Ureter (tissue), 1 donor: Measurements from ENCODE around the gene MEF2D. TPM values are rescaled to one million over a fixed set of nuclear protein-coding genes. Genes with fewer than 3 reads are reported as not detected.

Experiments used
- DNase-seq: peaks from one replicate; pipeline ENCODE4 v3.0.0-alpha.2; 2020; ENCODE audit warnings: low spot score
- total RNA-seq: library from RNA; stranded (reverse); gene quantifications from one replicate; pipeline ENCODE4 v1.2.4, GENCODE V29; 2023
- donor health status: DM: yes; HTN: yes; CAD: no.

The MEF2D gene
- total RNA-seq: 55.3 TPM

DNA sequence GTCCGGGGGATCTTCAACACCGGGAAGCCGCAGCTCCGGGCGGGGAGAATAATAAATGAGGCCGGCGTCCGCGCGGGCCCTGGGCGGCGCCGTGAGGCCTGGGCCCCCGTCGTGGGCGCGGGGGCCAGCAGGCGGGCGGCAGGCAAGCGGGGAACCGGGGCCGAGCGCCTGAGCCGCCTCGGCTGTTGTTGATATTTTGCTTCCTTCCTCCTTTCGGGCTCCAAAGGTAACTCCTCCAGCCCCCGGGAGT lies at the start of gene MEF2D:
TSS of gene MEF2D (minus strand) at position 233 of the 250 bp plus-strand sequence. CDS start 17,483 bp downstream, outside the sequence.
- no peak for DNase-seq

DNA sequence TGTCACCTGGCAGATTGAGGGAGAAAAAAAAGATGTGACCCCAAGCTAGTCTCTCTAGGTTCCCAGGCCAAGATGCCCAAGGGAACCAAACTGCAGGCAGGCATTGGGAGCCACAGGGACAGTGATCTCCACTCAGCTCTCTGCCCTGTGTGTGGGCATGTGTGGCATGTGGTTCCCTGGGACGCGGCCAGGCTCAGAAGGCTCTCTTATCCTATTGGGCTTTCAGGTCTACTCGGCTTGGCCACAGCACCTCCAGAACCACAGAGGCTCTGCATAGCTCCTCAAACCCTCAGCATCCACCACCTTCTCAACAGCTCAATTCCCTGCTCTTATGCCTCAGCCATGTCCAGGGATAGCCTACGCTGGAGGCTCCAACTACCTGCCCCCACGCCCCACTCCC lies 49.8 kb upstream of the MEF2D start:
- no peak for DNase-seq

DNA sequence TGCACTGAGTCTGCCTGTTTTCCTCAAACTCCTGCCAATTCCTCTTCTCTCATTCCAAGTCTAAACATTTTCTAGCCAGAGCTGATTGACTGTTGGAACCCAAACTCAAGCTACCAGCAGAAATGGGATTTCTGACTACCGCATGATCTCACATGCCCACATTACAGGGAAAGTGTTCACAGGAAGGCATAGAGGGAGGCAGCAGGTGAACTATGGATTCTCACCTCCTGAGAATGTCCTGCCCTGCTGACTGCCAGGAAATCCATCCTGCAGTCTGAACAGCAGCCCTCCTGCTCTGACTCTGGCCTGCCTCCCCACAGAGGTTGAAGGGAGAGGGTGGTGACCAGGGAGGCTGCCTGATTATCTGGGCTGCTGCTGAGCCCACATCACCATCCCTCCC lies 49.3 kb upstream of the MEF2D start:
- no peak for DNase-seq

DNA sequence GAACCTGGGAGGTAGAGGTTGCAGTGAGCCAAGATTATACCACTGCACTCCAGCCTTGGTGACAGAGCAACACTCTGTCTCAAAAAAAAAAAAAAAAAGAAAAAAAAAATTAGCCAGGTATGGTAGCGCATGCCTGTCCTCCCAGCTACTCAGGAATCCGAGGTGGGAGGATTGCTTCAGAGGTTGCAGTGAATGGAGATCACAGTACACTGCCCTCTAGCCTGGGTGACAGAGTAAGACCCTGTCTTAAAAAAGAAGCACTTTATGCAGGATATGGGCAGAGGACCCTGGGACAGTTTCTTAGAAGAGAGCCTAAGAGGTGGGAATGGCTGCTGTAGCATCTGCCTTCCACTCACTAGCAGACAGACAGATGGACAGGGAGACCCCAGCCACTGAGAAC lies 48.8 kb upstream of the MEF2D start:
- DNase-seq: no peak

DNA sequence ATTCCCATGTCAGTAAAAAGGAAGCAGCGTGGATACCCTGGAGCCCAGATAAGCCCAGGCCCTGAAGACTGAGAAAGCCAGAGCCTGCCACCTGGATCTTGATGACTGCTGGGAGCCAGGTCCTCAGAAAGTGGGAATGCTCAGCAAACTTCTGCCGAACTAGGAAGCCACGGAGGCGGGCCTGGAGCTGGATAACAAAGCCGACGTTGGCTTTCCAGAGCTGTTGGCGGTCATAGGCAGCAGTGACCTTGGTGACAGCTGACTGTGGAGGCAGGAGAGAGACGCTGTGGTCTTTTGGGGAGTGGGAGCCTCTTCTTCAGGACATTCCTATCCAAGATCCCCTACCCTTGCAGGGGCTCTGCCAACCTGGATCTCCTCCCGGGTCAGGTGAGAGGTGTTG lies 47.4 kb upstream of the MEF2D start:
- DNase-seq: no peak

DNA sequence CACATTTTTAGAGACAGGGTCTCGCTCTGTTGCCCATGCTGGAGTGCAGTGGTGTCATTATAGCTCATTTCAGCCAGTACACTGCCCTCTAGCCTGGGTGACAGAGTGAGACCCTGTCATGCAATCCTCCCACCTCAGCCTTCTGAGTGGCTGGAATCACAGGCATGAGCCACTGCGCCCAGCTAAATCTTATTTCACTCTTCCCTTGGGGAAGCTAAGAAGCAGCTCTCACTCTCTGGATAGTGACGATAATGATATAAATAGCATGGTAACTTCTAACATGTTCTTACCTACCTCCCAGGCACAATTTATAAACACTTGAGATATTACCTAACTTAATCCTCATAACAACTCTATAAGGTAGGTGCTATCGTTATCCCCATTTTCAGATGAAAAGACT lies 46.9 kb upstream of the MEF2D start:
- no peak for DNase-seq

DNA sequence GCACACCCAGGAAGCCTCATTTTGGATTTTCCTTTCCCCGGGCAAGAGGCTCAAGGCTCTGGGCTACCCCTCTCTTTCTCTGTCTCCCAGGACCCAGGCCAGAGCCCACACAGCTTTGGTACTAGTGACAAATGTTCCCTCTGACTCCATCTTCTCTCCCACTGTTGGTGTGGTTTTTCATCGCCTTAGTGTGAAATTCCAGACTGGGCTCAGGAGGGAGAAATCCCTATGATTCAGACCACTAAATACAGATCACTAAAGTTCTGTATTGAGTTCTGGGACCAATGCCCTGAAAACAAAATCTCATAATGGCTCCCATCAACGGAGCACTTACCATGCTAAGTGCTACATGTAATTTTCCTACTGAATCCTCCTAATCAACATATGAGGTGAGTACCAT lies 45.7 kb upstream of the MEF2D start:
- no peak for DNase-seq

DNA sequence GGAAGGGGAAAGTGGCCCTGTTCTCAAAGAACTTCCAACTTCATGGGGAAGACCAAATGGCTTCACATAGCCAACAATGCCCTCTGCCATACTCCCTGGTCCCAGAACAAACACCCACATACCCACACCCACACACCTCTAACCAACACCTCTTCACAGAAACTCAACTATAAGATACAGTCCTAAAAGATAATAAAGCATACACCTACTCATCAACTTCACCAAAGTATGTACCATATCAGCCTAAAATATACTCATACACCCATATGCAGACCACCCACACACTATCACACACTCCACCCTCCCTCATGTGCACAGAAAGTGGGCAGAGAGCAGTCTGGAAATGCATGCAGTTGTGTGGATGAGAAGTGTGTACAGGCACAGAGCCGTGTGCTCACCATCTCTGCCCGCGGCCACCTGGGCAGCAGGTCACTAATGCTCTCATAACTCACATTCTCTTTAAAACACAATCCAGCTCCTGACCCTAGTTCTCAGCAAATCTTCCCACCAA lies 44.1 kb upstream of the MEF2D start:
- no peak for DNase-seq

DNA sequence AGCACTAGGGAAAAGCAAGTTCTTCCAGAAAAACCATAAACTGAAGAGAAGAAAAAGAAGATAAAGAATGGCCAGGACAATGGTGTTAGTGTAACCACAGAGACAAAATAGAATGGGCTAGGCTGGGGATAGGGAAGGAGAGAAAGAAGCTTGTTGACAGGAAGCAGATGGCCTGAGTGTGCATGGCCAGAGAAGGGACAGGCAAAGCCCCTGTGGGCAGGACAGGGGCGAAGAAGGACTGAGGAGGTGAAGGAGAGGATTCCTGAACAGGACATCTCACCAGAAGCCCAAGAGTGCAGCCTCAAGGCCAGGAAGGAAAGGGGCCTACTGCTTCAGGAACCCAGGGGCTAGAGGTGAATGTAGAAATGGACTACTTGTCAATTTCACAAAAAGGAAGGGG lies 42.5 kb upstream of the MEF2D start:
- no peak for DNase-seq

DNA sequence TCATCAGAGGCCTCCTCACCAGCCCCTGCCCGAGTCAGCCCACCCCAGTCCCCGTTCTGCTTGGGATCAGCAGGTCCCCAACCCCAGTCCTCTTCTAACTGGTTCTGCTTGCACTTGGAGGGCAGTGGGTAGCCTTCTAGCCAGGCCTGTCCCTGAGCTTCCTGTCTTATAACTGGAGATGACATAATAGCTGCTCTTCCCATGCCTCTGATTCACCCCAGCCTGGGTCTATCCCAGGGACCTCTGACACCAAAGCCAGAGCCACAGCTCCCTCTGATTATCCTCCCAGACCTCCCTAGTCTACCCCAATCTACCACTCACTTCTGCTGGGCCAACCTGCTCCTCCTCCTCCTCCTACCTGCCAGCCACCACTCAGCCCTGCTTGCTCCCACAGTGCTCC lies 40.4 kb upstream of the MEF2D start:
- DNase-seq: no peak

DNA sequence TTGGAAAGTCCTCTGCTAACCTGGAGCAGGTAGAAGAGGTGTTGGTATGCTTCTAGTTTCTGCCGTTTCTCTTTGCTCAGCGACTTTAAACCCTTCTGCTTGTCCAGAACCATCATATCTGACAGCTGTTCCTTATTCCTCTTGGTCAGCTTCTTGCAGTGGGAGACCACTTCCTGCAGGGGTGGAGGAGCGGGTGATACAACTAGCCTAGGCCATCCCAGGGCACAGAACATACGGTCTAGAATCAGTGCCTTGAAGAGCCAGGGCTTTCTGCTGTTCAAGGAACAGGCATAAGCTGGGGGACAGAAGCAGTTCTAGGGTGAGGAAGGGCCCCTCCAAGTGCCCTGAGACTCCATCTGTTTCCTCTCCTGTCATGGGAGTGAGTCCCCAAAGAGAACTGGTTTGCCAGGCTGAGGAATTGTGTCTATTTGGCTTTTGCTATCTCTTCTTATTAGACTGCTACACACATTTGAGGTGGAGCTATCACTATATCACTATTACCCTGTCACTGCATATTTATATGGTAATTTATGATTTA lies 39.3 kb upstream of the MEF2D start:
- DNase-seq: no peak

DNA sequence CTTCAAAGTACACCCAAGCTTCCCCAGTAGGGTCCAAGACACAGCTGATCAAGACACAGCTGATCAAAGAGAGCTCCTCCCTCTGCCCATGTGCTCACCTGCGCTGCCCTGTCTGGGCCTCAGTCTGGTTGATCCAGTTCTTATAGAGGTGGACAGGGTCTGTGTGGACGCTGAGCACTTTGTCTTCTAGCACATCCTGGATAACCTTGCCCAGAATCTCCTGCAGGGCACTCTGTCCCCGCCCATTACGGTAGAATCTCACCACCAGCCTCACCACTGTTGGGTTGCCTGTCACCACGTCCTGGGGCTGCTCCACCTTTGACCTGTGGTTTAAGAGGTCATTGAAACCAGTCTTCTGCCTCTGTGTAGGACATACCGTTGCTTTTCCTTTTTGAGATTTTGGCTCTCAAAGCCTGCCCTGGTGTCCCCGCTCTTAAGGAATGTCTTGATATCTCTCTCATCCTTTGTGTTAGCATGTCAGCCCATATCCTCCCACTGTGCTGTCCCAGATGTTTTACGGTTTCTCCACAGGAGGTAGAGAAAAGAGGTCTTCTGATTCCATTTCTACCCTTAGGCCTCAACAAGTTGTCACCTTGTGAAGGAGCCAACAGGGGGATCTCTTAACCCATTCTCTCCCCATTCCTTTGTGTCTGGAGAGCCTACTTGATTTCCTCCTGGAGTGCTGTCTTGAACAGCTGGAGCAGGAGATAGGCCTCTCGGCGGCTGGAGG lies 38.3 kb upstream of the MEF2D start:
- DNase-seq: no peak

DNA sequence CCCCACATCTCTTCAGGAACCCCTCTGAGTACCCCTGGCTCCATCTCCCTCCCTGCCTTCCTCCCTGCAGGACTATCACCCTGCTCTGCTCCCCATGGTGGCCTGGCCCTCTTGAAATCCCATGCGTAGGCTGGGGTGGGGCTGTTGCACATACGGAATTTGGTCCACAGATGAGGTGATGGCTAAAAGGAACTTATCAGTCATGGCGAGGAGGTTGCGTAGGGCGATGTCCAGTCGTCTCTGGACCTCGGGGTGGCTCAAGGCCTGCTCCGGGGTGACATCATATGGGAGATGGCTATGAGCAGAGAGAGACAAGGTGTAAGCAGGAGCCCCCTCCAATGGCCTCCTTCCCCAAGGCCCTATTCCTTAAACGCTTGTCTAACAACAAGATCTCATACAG lies 36.5 kb upstream of the MEF2D start:
- no peak for DNase-seq

DNA sequence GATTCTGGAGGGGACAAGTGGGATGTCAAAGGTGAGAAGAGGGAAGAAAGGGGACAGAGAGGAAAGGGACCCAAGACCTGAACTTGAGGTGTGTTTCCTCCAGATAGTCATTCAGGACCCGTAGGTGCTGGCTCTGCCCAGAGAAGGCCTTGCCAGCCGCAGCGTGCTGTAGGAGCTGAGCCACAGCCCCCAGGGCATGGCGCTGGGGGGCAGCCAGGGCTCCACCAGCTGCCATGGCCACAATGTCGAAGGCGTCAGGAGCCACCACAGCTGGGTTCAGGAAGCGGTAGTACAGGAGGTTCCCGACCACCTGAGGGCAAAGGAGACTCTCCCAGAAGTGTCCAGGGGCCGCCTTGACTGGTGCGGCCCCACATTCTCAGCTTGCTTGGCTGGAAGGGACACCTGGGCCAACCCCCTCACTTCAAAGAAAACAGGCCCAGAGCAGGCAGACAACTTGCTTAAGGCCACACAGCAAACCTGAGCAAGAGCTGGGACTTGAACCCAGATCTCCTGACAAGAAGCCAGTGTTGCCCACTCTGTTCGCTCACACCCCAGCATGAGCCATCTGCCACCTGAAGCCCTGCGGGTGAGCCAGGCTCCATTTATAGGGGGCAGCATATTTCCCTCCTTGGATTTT lies 34.0 kb upstream of the MEF2D start:
- no peak for DNase-seq

DNA sequence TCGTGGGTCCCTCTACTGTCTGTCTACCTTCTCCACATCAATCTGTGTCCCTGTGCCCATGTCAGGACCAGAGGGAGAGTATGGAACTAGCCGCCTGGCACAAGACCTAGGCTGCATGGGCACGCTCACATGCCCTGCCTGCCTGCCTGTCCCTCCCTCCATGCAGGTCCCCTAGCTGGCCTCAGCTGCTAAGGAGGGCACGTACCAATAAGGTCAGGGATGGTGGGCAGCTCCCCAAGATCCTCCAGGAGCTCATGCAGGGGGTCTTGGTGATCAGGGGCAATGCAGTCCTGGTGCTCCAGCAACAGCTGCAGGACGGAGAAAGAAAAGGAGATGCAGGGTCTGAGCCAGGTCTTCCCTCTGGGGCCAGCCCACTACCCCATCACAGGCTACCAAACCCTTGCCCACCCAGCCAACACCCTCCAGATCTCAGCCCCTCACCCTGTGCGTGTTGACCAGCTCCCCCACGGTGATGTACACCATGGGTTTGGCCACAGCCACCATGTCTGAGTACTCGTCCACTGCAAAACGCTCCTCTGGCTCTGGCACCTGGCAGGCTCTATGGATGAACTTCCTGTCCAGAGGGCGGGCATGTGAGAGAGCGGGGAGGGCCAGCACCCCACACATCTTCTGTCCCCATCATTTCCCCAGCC lies 33.1 kb upstream of the MEF2D start:
- no peak for DNase-seq

DNA sequence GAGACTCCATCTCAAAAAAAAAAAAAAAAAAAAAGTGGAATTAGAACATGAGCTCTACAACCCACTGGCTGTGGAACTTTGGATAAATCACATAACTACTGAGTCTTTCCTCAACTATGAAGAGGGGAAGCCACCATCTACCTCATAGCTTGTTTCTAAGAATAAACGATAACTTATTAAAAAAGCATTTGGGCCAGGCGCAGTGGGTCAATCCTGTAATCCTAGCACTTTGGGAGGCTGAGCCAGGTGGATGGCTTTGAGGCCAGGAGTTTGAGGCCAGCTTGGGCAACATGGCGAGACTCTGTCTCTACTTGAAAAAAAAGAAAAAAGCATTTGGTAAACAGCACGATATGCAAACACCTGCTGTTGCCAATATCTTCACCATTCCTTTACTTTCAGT lies 31.8 kb upstream of the MEF2D start:
- DNase-seq: no peak

DNA sequence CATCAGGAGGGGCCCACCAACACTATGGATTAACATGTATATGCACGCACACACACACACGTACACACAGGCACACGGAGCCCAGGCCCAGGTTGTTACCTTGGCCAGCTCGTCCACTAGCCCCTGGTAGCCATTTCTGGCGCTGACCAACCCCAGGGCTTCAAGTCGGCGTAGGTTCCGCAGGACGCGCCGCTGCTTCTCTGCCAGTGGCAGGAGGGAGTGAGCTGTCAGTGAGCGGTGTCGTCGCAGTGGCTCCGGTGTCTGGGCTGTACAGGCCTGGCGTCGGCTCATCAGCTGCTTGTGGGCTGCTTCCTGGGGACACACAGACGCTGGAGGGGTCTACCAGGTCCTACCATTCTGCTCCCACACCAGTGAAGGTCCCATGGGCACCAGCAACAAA lies 29.4 kb upstream of the MEF2D start:
- no peak for DNase-seq

DNA sequence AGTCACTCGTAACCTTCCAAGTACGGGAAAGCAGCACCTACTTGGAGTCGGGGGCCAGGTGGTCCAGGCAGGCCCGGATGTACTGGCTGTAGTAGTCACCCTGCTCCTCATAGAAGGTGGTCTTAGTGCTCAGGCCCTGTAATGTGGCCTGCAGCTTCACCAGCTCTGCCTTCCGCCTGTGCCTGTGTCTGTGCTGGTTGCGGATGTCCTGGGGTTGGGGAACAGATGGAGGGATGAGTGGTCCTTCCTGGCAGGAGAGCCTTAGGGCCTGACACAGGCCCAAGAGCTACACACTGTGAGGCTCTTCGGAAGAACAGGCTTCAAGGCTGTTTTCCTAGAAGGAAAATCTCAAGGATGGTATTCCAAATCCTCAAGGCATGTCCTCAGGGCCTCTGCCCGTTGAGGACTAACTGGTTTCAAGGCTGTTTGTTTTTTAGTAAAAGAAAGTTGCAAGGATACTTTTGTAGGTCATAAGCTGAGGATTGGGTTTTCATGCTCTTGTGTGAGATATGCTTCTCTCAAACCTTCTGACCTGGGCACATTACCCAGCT lies 28.4 kb upstream of the MEF2D start:
- no peak for DNase-seq

DNA sequence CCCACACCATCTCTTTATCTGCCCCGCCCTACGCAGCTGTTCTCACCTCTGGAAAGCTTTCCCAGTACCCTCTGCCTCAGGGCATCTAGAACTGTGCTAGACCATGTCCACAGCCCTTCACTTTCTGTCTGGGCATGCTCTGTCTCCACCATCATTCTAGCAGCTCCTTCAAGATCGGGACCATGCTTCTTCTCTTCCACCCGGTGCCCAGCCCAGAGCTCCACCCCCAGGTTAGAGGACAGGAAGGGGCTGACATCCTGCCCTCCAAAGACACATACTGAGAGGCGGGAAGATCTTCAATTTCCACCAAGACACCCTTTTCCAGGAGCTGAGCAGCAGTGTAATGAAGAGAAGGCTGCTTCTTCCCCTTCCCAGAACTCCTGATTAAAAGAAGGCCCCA lies 27.7 kb upstream of the MEF2D start:
- no peak for DNase-seq

DNA sequence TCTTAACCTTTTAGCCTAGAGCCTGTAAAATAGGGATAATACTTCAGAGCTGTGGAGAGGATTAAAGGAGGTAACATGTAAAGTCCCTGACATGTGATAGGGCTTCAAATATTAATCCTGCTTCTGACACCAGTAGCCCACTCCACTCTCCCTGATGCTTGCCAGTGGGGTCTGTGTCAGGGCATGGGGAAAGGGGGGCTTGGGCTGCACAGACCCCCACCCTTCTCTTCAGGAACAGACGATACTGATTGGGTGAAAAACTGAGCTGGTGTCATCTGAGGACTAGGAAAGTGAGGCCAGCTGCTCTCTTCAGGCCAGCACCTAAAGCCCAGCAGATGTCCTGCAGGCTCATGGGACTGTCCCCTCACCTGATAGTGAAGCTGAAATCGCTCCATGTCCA lies 27.0 kb upstream of the MEF2D start:
- no peak for DNase-seq

DNA sequence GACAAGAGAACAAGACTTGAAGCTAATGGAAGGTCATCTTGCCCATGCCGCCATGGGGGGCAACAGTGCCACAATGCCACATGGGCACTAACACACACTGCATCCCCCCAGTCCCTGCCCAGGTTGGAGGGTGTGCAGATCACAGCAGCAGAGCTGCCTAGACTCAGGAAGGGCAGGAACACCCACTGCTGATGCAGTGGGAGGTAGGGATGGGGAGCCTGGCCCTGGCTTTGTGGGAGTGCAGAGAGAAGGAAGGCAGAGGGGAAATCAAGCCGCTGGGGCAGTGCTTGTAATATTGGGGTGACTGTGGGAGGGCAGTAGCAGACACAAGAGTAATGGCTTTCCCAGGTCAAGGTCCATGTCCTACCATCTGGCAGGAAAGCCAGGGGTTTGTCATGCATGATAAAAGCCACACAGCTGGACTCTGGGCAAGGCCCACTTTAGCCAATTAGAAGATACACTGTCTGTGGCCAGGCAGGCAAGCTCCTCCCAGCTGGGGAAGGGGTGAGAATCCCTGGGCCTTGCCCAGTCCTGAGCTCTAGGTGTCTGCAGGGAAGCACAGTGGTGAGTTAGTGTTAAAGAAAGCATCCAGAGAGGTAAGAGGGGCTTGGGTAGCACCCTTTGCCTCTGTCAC lies 25.4 kb upstream of the MEF2D start:
- DNase-seq: no peak

DNA sequence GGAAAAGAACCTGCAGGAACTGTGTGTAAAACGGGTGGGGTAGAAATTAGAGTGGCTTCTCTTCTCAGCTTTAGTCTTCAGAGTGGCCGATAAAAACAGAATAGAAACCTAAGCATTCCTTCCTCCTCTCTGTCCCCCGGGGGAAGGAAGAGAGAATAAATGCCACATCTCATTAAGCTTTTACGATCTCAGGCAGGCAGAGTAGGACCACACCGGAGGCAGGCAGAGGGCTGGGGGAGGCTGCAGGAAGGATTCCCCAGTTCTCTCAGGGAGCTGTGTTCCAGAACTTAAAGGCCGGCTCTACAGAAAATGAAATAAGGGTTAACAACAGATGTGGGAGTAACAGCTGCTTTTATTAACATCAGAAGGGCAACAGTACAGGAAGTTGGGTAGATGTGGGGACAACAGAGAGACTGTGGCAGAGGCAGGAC lies 24.5 kb upstream of the MEF2D start:
- DNase-seq: no peak
